WERI-Rb-1 (cell line): Measurements from ENCODE around the gene MGAT4D.
"Not testable (repeated sequence)": the region's sequence is repeated elsewhere in the genome, so short reads cannot be mapped to it uniquely, and the experiment has no call there.

ENCODE experiments used
- DNase-seq: peaks from one replicate; pipeline ENCODE4 v3.0.0-alpha.2; 2020
- H3K27ac ChIP-seq: fragments of 250-450 bp; sonication (Bioruptor Pico); 2 replicates; pipeline ENCODE4 v1.5.1; 2020; ENCODE audit warnings: mild to moderate bottlenecking, moderate library complexity
- H3K27me3 ChIP-seq: fragments of 250-450 bp; sonication (Bioruptor Pico); 2 replicates; pipeline ENCODE4 v1.5.1; 2021; ENCODE audit warnings: mild to moderate bottlenecking, low read depth, moderate library complexity; ENCODE audit not compliant: insufficient read depth, severe bottlenecking
- H3K36me3 ChIP-seq: fragments of 250-450 bp; sonication (Bioruptor Pico); 2 replicates; pipeline ENCODE4 v1.5.1; 2020; ENCODE audit warnings: mild to moderate bottlenecking, moderate library complexity
- H3K4me3 ChIP-seq: 2 replicates; pipeline ENCODE4 v1.5.1; 2011; ENCODE audit warnings: low read depth, mild to moderate bottlenecking, control low read depth, low read length
- H3K9me3 ChIP-seq: fragments of 250-450 bp; sonication (Bioruptor Pico); 2 replicates; pipeline ENCODE4 v1.5.1; 2021; ENCODE audit warnings: mild to moderate bottlenecking, moderate library complexity; ENCODE audit not compliant: severe bottlenecking
- CTCF ChIP-seq: IDR thresholded peaks from 2 replicates; pipeline ENCODE4 v1.5.1; 2011; ENCODE audit warnings: low read depth, mild to moderate bottlenecking, control low read depth, inconsistent platforms, low read length

The MGAT4D gene

GRCh38 chr4:140515423-140515822 lies 17.3 kb upstream of the MGAT4D start:
- no peaks in the 10 kb centered on the region for H3K36me3 ChIP-seq
- TF ChIP-seq CTCF, result no peak
- H3K4me3 ChIP-seq, result no peak overlapping the region
- no peak for DNase-seq
- no peaks in the 10 kb centered on the region for H3K27me3 ChIP-seq
- H3K9me3 ChIP-seq, result no peaks in the 10 kb centered on the region
- H3K27ac ChIP-seq, result no peak overlapping the region

GRCh38 chr4:140513765-140514164 lies 15.7 kb upstream of the MGAT4D start:
- not testable (repeated sequence) for H3K27me3 ChIP-seq, H3K9me3 ChIP-seq, H3K36me3 ChIP-seq, H3K4me3 ChIP-seq, DNase-seq, H3K27ac ChIP-seq

- TF ChIP-seq CTCF, result no peak
- no peak for DNase-seq
- H3K36me3 ChIP-seq, result no peaks in the 10 kb centered on the region
- H3K27me3 ChIP-seq, result no peaks in the 10 kb centered on the region
- peaks cover 8% of the 10 kb centered on the region for H3K9me3 ChIP-seq
- H3K4me3 ChIP-seq, result no peak overlapping the region
- no peak overlapping the region for H3K27ac ChIP-seq
Measured at GRCh38 chr4:140504261-140504660, 6.2 kb upstream of the MGAT4D start.

GRCh38 chr4:140499391-140499790 lies 1.3 kb upstream of the MGAT4D start:
- no peaks in the 10 kb centered on the region for H3K27me3 ChIP-seq
- H3K9me3 ChIP-seq, result no peaks in the 10 kb centered on the region
- no peak for DNase-seq
- no peak overlapping the region for H3K27ac ChIP-seq
- no peak overlapping the region for H3K4me3 ChIP-seq
- no peaks in the 10 kb centered on the region for H3K36me3 ChIP-seq
- no peak for TF ChIP-seq CTCF

- no peak overlapping the region for H3K4me3 ChIP-seq
- no peak for DNase-seq
- H3K36me3 ChIP-seq, result no peaks in the 10 kb centered on the region
- no peaks in the 10 kb centered on the region for H3K9me3 ChIP-seq
- no peaks in the 10 kb centered on the region for H3K27me3 ChIP-seq
- no peak for TF ChIP-seq CTCF
- H3K27ac ChIP-seq, result no peak overlapping the region
Measured at GRCh38 chr4:140497405-140497746, 717 bp downstream of the MGAT4D start.

GRCh38 chr4:140485939-140486338 lies 12.2 kb downstream of the MGAT4D start:
- Histone ChIP-seq H3K4me3 (no peak overlapping the region), H3K27me3 (no peaks in the 10 kb centered on the region), H3K27ac (no peak overlapping the region), H3K36me3 (no peaks in the 10 kb centered on the region), H3K9me3 (no peaks in the 10 kb centered on the region)
- no peak for TF ChIP-seq CTCF
- no peak for DNase-seq
